Ishikawa (cell line): ENCODE measurements around the gene VPS26C.

ENCODE experiments used
- EP300 ChIP-seq: IDR thresholded peaks from 2 replicates; pipeline ENCODE4 v1.6.1; 2012; ENCODE audit warnings: borderline replicate concordance
- NFIC ChIP-seq: IDR thresholded peaks from 2 replicates; pipeline ENCODE4 v1.6.1; 2012
- TAF1 ChIP-seq: IDR thresholded peaks from 2 replicates; pipeline ENCODE4 v1.6.1; 2012; ENCODE audit warnings: low read depth, mild to moderate bottlenecking
- TCF12 ChIP-seq: IDR thresholded peaks from 2 replicates; pipeline ENCODE4 v1.6.1; 2012; ENCODE audit warnings: low read depth
- YY1 ChIP-seq: IDR thresholded peaks from 2 replicates; pipeline ENCODE4 v1.6.1; 2012; ENCODE audit warnings: low read depth
- TF ChIP-seq, protein P1 (sequence below): IDR thresholded peaks from 2 replicates; pipeline ENCODE4 v1.6.1; 2012; ENCODE audit warnings: low read depth, mild to moderate bottlenecking

DNA sequence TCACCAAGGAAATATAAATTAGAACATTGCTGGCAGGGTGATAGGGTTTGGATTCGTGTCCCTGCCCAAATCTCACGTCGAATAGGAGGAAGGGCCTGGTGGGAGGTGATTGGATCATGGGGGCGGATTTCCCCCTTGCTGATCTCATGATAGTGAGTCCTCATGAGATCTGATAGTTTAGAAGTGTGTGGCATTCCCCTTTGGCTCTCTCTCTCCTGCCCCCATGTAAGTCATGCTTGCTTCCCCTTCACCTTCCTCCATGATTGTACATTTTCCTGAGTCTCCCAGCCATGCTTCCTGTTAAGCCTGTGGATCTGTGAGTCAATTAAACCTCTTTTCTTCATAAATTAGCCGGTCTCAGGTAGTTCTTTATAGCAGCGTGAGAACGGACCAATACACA lies 60.6 kb downstream of the VPS26C start:
- TF ChIP-seq NFIC (no peak), EP300 (no peak), YY1 (no peak), TAF1 (no peak), TCF12 (no peak)
- TF ChIP-seq, protein P1, sequence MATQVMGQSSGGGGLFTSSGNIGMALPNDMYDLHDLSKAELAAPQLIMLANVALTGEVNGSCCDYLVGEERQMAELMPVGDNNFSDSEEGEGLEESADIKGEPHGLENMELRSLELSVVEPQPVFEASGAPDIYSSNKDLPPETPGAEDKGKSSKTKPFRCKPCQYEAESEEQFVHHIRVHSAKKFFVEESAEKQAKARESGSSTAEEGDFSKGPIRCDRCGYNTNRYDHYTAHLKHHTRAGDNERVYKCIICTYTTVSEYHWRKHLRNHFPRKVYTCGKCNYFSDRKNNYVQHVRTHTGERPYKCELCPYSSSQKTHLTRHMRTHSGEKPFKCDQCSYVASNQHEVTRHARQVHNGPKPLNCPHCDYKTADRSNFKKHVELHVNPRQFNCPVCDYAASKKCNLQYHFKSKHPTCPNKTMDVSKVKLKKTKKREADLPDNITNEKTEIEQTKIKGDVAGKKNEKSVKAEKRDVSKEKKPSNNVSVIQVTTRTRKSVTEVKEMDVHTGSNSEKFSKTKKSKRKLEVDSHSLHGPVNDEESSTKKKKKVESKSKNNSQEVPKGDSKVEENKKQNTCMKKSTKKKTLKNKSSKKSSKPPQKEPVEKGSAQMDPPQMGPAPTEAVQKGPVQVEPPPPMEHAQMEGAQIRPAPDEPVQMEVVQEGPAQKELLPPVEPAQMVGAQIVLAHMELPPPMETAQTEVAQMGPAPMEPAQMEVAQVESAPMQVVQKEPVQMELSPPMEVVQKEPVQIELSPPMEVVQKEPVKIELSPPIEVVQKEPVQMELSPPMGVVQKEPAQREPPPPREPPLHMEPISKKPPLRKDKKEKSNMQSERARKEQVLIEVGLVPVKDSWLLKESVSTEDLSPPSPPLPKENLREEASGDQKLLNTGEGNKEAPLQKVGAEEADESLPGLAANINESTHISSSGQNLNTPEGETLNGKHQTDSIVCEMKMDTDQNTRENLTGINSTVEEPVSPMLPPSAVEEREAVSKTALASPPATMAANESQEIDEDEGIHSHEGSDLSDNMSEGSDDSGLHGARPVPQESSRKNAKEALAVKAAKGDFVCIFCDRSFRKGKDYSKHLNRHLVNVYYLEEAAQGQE: no peak
